Fibroblast of mammary gland (primary cell): ENCODE results near the gene ENO3.

Experiments
- DNase-seq: peaks from one replicate; pipeline ENCODE4 v3.0.0-alpha.2; 2010; ENCODE audit warnings: low read depth
- H3K4me3 ChIP-seq: 2 replicates; pipeline ENCODE4 v1.5.1; 2011; ENCODE audit warnings: low read depth, mild to moderate bottlenecking, low read length, moderate library complexity; ENCODE audit not compliant: control insufficient read depth
- TF ChIP-seq, protein P1 (sequence below): conservative IDR thresholded peaks from 2 replicates; pipeline ENCODE4 v1.5.1; 2011; ENCODE audit warnings: low read depth, low read length, inconsistent platforms; ENCODE audit not compliant: control insufficient read depth, insufficient read depth

The ENO3 gene

DNA sequence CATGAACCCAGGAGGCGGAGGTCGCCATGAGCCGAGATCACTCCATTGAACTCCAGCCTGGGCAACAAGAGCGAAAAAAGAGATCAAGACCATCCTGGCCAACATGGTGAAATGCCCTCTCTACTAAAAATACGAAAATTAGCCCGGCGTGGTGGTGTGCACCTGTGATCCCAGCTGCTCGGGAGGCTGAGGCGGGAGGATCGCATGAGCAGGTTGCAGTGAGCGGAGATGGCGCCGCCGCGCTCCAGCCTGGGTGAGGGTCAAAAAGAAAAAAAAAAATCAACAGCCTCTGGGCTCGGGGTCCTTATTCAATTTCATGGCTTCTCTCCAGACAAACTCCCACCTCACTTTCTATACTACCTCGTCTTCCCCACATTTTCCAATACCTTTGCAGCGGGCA is 22.0 kb upstream of the ENO3 start:
- TF ChIP-seq, protein P1, sequence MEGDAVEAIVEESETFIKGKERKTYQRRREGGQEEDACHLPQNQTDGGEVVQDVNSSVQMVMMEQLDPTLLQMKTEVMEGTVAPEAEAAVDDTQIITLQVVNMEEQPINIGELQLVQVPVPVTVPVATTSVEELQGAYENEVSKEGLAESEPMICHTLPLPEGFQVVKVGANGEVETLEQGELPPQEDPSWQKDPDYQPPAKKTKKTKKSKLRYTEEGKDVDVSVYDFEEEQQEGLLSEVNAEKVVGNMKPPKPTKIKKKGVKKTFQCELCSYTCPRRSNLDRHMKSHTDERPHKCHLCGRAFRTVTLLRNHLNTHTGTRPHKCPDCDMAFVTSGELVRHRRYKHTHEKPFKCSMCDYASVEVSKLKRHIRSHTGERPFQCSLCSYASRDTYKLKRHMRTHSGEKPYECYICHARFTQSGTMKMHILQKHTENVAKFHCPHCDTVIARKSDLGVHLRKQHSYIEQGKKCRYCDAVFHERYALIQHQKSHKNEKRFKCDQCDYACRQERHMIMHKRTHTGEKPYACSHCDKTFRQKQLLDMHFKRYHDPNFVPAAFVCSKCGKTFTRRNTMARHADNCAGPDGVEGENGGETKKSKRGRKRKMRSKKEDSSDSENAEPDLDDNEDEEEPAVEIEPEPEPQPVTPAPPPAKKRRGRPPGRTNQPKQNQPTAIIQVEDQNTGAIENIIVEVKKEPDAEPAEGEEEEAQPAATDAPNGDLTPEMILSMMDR, result no peak
- DNase-seq, result no peak
- H3K4me3 ChIP-seq, result no peak overlapping the region

DNA sequence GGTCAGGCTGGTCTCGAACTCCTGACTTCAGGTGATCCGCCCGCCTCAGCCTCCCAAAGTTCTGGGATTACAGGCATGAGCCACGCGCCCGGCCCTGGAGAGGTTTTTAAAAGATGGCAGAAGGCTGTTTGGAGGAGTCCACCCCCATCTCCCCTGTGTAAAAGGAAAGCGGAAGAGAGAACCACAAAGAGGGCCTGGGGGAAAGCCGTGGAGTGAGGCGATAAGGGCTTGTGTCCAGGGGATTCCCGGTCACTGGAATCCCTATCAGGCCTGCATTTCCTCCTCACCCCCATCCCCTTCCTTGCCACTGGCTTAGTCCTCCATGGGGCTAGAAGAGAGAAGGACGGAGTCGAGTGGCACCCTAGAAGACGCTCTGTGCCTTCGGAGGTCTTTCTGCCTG is 19.0 kb upstream of the ENO3 start, which contains the start of gene GP1BA:
TSS of gene GP1BA (plus strand) at position 315 of the 400 bp plus-strand sequence. CDS start 328 bp downstream, outside the sequence.
- TF ChIP-seq, protein P1, result no peak
- no peak for DNase-seq
- no peak within 1 kb of the TSS for H3K4me3 ChIP-seq

DNA sequence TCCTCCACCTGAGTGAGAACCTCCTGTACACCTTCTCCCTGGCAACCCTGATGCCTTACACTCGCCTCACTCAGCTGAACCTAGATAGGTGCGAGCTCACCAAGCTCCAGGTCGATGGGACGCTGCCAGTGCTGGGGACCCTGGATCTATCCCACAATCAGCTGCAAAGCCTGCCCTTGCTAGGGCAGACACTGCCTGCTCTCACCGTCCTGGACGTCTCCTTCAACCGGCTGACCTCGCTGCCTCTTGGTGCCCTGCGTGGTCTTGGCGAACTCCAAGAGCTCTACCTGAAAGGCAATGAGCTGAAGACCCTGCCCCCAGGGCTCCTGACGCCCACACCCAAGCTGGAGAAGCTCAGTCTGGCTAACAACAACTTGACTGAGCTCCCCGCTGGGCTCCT is 18.2 kb upstream of the ENO3 start:
- TF ChIP-seq, protein P1, result no peak
- no peak for DNase-seq
- no peak overlapping the region for H3K4me3 ChIP-seq

DNA sequence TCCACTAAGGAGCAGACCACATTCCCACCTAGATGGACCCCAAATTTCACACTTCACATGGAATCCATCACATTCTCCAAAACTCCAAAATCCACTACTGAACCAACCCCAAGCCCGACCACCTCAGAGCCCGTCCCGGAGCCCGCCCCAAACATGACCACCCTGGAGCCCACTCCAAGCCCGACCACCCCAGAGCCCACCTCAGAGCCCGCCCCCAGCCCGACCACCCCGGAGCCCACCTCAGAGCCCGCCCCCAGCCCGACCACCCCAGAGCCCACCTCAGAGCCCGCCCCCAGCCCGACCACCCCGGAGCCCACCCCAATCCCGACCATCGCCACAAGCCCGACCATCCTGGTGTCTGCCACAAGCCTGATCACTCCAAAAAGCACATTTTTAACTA is 17.3 kb upstream of the ENO3 start:
- no peak for DNase-seq
- TF ChIP-seq, protein P1, result no peak
- no peak overlapping the region for H3K4me3 ChIP-seq

DNA sequence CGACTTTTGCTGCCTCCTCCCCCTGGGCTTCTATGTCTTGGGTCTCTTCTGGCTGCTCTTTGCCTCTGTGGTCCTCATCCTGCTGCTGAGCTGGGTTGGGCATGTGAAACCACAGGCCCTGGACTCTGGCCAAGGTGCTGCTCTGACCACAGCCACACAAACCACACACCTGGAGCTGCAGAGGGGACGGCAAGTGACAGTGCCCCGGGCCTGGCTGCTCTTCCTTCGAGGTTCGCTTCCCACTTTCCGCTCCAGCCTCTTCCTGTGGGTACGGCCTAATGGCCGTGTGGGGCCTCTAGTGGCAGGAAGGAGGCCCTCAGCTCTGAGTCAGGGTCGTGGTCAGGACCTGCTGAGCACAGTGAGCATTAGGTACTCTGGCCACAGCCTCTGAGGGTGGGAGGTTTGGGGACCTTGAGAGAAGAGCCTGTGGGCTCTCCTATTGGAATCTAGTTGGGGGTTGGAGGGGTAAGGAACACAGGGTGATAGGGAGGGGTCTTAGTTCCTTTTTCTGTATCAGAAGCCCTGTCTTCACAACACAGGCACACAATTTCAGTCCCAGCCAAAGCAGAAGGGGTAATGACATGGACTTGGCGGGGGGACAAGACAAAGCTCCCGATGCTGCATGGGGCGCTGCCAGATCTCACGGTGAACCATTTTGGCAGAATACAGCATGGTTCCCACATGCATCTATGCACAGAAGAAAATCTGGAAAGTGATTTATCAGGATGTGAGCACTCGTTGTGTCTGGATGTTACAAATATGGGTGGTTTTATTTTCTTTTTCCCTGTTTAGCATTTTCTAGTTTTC is 16.5 kb upstream of the ENO3 start:
- DNase-seq, result peak; percentile 55
- no peak overlapping the region for H3K4me3 ChIP-seq
- TF ChIP-seq, protein P1, result peak; percentile 47

DNA sequence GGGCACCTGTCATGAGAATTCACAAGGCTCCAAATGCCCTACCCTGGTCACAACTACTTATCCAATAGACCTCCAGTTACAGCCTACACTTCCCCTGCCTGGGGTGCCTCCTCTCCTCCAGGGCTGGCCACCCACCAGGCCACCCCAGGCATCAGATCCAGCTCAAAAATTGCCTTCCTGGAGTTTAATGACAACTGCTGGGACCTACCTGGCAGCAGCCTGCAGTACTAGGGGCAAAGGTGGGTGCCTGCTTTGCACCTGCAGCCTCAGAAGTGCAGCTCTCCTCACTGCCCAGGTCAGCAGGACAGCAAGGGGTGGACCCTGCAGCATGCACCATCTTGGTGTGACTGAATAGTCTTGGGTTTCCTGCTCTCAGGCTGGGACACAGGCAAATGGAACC is 15.3 kb upstream of the ENO3 start:
- DNase-seq, result no peak
- H3K4me3 ChIP-seq, result no peak overlapping the region
- TF ChIP-seq, protein P1, result no peak

DNA sequence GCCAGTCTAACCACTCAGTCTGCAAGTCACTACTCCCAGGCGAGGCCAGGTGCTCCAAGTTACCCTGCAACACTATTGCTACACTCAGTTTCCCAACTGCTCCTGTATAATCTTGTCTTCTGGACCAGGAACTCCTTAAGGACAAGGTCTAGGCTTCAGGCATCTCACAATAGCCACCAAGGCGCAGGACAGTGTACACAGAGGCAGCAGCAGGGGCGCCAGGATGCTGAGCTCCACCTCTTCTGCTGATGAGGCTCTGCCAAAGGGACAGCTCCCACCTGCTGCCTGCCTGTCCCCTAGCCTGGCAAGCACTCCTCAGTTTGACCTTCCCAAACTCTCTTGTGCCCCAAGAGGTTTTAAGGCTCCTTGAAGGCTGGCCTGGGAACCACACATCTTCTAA is 14.5 kb upstream of the ENO3 start:
- DNase-seq, result no peak
- TF ChIP-seq, protein P1, result no peak
- H3K4me3 ChIP-seq, result no peak overlapping the region
